IMR-90 (cell line): ENCODE data around the gene OPCML. TPM values are rescaled to one million over a fixed set of nuclear protein-coding genes. Genes with fewer than 3 reads are reported as not detected.

Source experiments
- ATAC-seq: fragments of 200-7000 bp; cut with Tn5 transposase; 2 replicates; pipeline ENCODE4 v1.9.1; 2020; ENCODE audit warnings: low read depth, mild to moderate bottlenecking, moderate library complexity
- BruUV-seq: library from RNA; stranded (reverse); fragments of 400-500 nt; replicated peaks from 2 replicates; lab custom pipeline; 2021; lab: Mats Ljungman, UMichigan
- CTCF ChIA-PET: fragments of 300-600 bp; formaldehyde crosslinking; extraction: SDS; loops from one replicate; lab custom pipeline; 2021; ENCODE audit warnings: antibody characterized with exemption; lab: Yijun Ruan, JAX
- POLR2A ChIA-PET: fragments of 300-600 bp; sonication (Branson Sonifier 250); formaldehyde crosslinking; loops from one replicate; lab custom pipeline; 2022; ENCODE audit warnings: antibody characterized with exemption; ENCODE audit not compliant: unreplicated experiment; lab: Charles Lee
- DNase-seq: peaks from one replicate; pipeline ENCODE4 v3.0.0; 2013
- H2AFZ ChIP-seq: replicated peaks from 2 replicates; pipeline ENCODE3; 2013; ENCODE audit warnings: low read length, mild to moderate bottlenecking; ENCODE audit not compliant: poor library complexity
- H2AK5ac ChIP-seq: 2 replicates; pipeline ENCODE4 v1.6.1; 2013; ENCODE audit warnings: low read depth, low read length, inconsistent platforms
- H2AK9ac ChIP-seq: replicated peaks from 2 replicates; pipeline ENCODE3; 2013; ENCODE audit warnings: mild to moderate bottlenecking, low read depth, low read length, moderate library complexity; ENCODE audit not compliant: poor library complexity
- H2BK120ac ChIP-seq: 2 replicates; pipeline ENCODE4 v1.6.1; 2013; ENCODE audit warnings: low read depth, low read length, inconsistent platforms
- H2BK15ac ChIP-seq: 3 replicates; pipeline ENCODE4 v1.6.1; 2013; ENCODE audit warnings: low read depth, low read length, inconsistent platforms
- H2BK20ac ChIP-seq: 2 replicates; pipeline ENCODE4 v1.6.1; 2013; ENCODE audit warnings: low read depth, mild to moderate bottlenecking, inconsistent platforms, low read length, moderate library complexity
- H2BK5ac ChIP-seq: 2 replicates; pipeline ENCODE4 v1.6.1; 2013; ENCODE audit warnings: mild to moderate bottlenecking, low read depth, low read length, inconsistent platforms; ENCODE audit not compliant: poor library complexity, severe bottlenecking
- H3K14ac ChIP-seq: replicated peaks from 2 replicates; pipeline ENCODE4 v1.6.1; 2013; ENCODE audit warnings: low read depth, low read length, inconsistent platforms
- H3K18ac ChIP-seq: 2 replicates; pipeline ENCODE4 v1.6.1; 2013; ENCODE audit warnings: low read depth, low read length, control low read depth
- H3K23ac ChIP-seq: 2 replicates; pipeline ENCODE4 v1.6.1; 2013; ENCODE audit warnings: low read depth, low read length, inconsistent platforms
- H3K27ac ChIP-seq: 2 replicates; pipeline ENCODE4 v1.5.1; 2013; ENCODE audit warnings: mild to moderate bottlenecking, control low read depth, low read length; ENCODE audit not compliant: insufficient read depth
- H3K27me3 ChIP-seq: 2 replicates; pipeline ENCODE4 v1.6.1; 2013; ENCODE audit warnings: low read length; ENCODE audit not compliant: control insufficient read depth, insufficient read depth
- H3K36me3 ChIP-seq: 2 replicates; pipeline ENCODE4 v1.6.1; 2013; ENCODE audit warnings: low read length, mixed read lengths; ENCODE audit not compliant: control insufficient read depth, insufficient read depth
- H3K4ac ChIP-seq: 2 replicates; pipeline ENCODE4 v1.6.1; 2013; ENCODE audit warnings: low read depth, low read length, inconsistent platforms
- H3K4me1 ChIP-seq: 2 replicates; pipeline ENCODE4 v1.6.1; 2013; ENCODE audit warnings: low read length, mixed read lengths; ENCODE audit not compliant: control insufficient read depth, insufficient read depth
- H3K4me2 ChIP-seq: 2 replicates; pipeline ENCODE4 v1.6.1; 2013; ENCODE audit warnings: low read depth, mild to moderate bottlenecking, control low read depth, low read length, moderate library complexity
- H3K4me3 ChIP-seq: 2 replicates; pipeline ENCODE4 v1.5.1; 2013; ENCODE audit warnings: low read depth, mild to moderate bottlenecking, control low read depth, low read length, moderate library complexity; ENCODE audit not compliant: insufficient read depth
- H3K56ac ChIP-seq: 2 replicates; pipeline ENCODE4 v1.6.1; 2013; ENCODE audit warnings: low read length, inconsistent platforms; ENCODE audit not compliant: insufficient read depth; ENCODE audit errors: extremely low read depth
- H3K79me1 ChIP-seq, 2 experiments: 2 replicates each; pipeline ENCODE4 v1.6.1; 2013; ENCODE audit warnings: low read length in 2 of 2, inconsistent platforms in 1 of 2, low read depth in 1 of 2
- H3K9ac ChIP-seq: 2 replicates; pipeline ENCODE4 v1.6.1; 2013; ENCODE audit warnings: low read depth, low read length, control low read depth
- H3K9me1 ChIP-seq: 2 replicates; pipeline ENCODE4 v1.6.1; 2013; ENCODE audit warnings: low read length, inconsistent platforms; ENCODE audit not compliant: insufficient read depth
- H3K9me3 ChIP-seq: 2 replicates; pipeline ENCODE4 v1.6.1; 2013; ENCODE audit warnings: low read length; ENCODE audit not compliant: control insufficient read depth, insufficient read depth
- H4K20me1 ChIP-seq: 2 replicates; pipeline ENCODE4 v1.6.1; 2013; ENCODE audit warnings: low read length, inconsistent platforms; ENCODE audit not compliant: insufficient read depth
- H4K5ac ChIP-seq: 2 replicates; pipeline ENCODE4 v1.6.1; 2013; ENCODE audit warnings: mild to moderate bottlenecking, low read depth, low read length, control low read depth
- H4K8ac ChIP-seq, 2 experiments: 2 replicates each; pipeline ENCODE4 v1.6.1; 2013; ENCODE audit warnings: low read depth in 2 of 2, low read length in 2 of 2, control low read depth in 1 of 2, inconsistent platforms in 1 of 2
- H4K91ac ChIP-seq: 2 replicates; pipeline ENCODE4 v1.6.1; 2013; ENCODE audit warnings: low read depth, low read length, inconsistent platforms; ENCODE audit not compliant: insufficient read depth
- BHLHE40 ChIP-seq: fragments of 150-350 bp; IDR thresholded peaks from 2 replicates; pipeline ENCODE4 v1.6.1; 2016; ENCODE audit warnings: mild to moderate bottlenecking, low read depth, low read length
- CEBPB ChIP-seq: IDR thresholded peaks from 2 replicates; pipeline ENCODE4 v1.6.1; 2012; ENCODE audit warnings: low read depth, low read length, improper control_type of control experiment
- CHD1 ChIP-seq: IDR thresholded peaks from 2 replicates; pipeline ENCODE4 v1.6.1; 2012; ENCODE audit warnings: low read depth, low read length, improper control_type of control experiment
- FOS ChIP-seq: fragments of 150-350 bp; IDR thresholded peaks from 2 replicates; pipeline ENCODE4 v1.6.1; 2016; ENCODE audit warnings: low read depth, low read length
- MAFK ChIP-seq: IDR thresholded peaks from 2 replicates; pipeline ENCODE4 v1.6.1; 2012; ENCODE audit warnings: low read depth, low read length, improper control_type of control experiment
- MXI1 ChIP-seq: IDR thresholded peaks from 2 replicates; pipeline ENCODE4 v1.6.1; 2012; ENCODE audit warnings: low read depth, mild to moderate bottlenecking, low read length, moderate library complexity, borderline replicate concordance
- NFE2L2 ChIP-seq: fragments of 150-350 bp; IDR thresholded peaks from 2 replicates; pipeline ENCODE4 v1.6.1; 2016; ENCODE audit warnings: low read depth, mild to moderate bottlenecking, low read length
- POLR2A ChIP-seq: IDR thresholded peaks from 2 replicates; pipeline ENCODE4 v1.6.1; 2012; ENCODE audit warnings: mild to moderate bottlenecking, low read depth, low read length
- RAD21 ChIP-seq: IDR thresholded peaks from 2 replicates; pipeline ENCODE4 v1.6.1; 2012; ENCODE audit warnings: low read length, improper control_type of control experiment
- RCOR1 ChIP-seq: IDR thresholded peaks from 2 replicates; pipeline ENCODE4 v1.6.1; 2012; ENCODE audit warnings: mild to moderate bottlenecking, low read length, improper control_type of control experiment; ENCODE audit not compliant: insufficient replicate concordance
- RFX5 ChIP-seq: IDR thresholded peaks from 2 replicates; pipeline ENCODE4 v1.8.0; 2012; ENCODE audit warnings: low read depth, mild to moderate bottlenecking, low read length, moderate library complexity
- SMC3 ChIP-seq: fragments of 150-350 bp; IDR thresholded peaks from 2 replicates; pipeline ENCODE4 v1.6.1; 2016; ENCODE audit warnings: low read depth, mild to moderate bottlenecking, antibody characterized with exemption, low read length, moderate library complexity
- WGBS, 2 experiments: methylation state at CpG; one replicate each; pipeline versions ENCODE4 v1.1.5 to v1.1.7; 2013; ENCODE audit warnings: missing lambda C conversion rate in 2 of 2; ENCODE audit not compliant: insufficient read length in 1 of 2; ENCODE audit errors: extremely low coverage in 2 of 2; 5-methylcytosine and 5-hydroxymethylcytosine counted together
- dilution Hi-C: fragments of 300-500 bp; cut with HindIII; formaldehyde crosslinking; loops from one replicate; pipeline ENCODE4 v1.14.3; 2018; ENCODE audit warnings: low sequenced_read_pairs; ENCODE audit not compliant: unreplicated experiment
- in situ Hi-C: fragments of 300-500 bp; cut with MboI; formaldehyde crosslinking; loops from 3 replicates; pipeline ENCODE4 v1.14.3; 2019; ENCODE audit warnings: low sequenced_read_pairs, inconsistent platforms, mixed read lengths
- intact Hi-C: fragments of 100-400 bp; cut with micrococcal nuclease; formaldehyde crosslinking; loops from 2 replicates; pipeline ENCODE4 v1.10.0; 2022
- polyA plus RNA-seq, 3 experiments: library from polyadenylated mRNA; depleted of rRNA; stranded (reverse); fragments of >200 nt; gene quantifications; 2 replicates each; pipeline ENCODE4 v1.2.3, GENCODE V29; 2012; ENCODE audit warnings: low replicate concordance in 1 of 3
- total RNA-seq: library from RNA; depleted of rRNA; stranded (reverse); fragments of >200 nt; gene quantifications from 2 replicates; pipeline ENCODE4 v1.2.3, GENCODE V29; 2012
- TF ChIP-seq, protein P1 (sequence below): conservative IDR thresholded peaks from 2 replicates; pipeline ENCODE4 v1.5.1; 2012; ENCODE audit warnings: mild to moderate bottlenecking, low read depth, low read length, improper control_type of control experiment
- TF ChIP-seq, protein P2 (sequence below): fragments of 150-350 bp; IDR thresholded peaks from 2 replicates; pipeline ENCODE4 v1.6.1; 2017; ENCODE audit warnings: mild to moderate bottlenecking, antibody characterized with exemption, low read length, low read depth

OPCML gene
- total and polyA plus RNA-seq, 2 of the 4 experiments (the other 2 are of a cell fraction): under 0.01 to 2.6 TPM

DNA sequence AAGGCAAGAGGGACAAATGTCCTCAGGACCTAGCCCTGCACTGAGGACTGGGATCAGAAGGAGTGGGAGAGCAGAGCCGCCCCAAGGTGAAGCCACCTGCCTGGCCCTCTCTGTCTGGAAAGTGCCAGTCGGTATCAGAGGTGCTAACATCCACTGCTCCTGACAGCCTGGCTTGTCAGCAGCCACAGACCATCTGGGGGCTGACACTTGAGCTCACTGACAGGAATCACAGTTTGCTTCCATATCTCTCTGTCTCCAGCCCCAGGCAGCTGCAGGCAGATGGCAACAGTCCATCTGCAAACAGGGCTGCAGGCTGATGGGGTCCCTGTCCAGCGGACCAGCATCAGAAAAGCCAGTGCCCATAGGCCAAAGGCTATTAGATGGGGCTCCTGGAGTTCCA, 5.5 kb downstream of the OPCML start:
- H3K4me2 ChIP-seq: no peak overlapping the region
- WGBS, 2 experiments: no CpG with 5 or more reads among the region's 3 CpGs
- POLR2A ChIA-PET: no interaction called here
- CTCF ChIA-PET: no interaction called here
- no peak overlapping the region for H3K4me3 ChIP-seq
- no peak overlapping the region for H2BK5ac ChIP-seq
- H3K4me1 ChIP-seq: no peaks in the 10 kb centered on the region
- H3K56ac ChIP-seq: no peak overlapping the region
- intact Hi-C loops (no loop called here), dilution Hi-C loops (no loop called here), in situ Hi-C loops (no loop called here)
- TF ChIP-seq CEBPB (no peak), RFX5 (no peak), CHD1 (no peak), FOS (no peak), MAFK (no peak), RCOR1 (no peak), NFE2L2 (no peak), SMC3 (no peak), RAD21 (no peak), BHLHE40 (no peak), MXI1 (no peak), POLR2A (no peak)
- TF ChIP-seq, protein P1, sequence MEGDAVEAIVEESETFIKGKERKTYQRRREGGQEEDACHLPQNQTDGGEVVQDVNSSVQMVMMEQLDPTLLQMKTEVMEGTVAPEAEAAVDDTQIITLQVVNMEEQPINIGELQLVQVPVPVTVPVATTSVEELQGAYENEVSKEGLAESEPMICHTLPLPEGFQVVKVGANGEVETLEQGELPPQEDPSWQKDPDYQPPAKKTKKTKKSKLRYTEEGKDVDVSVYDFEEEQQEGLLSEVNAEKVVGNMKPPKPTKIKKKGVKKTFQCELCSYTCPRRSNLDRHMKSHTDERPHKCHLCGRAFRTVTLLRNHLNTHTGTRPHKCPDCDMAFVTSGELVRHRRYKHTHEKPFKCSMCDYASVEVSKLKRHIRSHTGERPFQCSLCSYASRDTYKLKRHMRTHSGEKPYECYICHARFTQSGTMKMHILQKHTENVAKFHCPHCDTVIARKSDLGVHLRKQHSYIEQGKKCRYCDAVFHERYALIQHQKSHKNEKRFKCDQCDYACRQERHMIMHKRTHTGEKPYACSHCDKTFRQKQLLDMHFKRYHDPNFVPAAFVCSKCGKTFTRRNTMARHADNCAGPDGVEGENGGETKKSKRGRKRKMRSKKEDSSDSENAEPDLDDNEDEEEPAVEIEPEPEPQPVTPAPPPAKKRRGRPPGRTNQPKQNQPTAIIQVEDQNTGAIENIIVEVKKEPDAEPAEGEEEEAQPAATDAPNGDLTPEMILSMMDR: no peak
- TF ChIP-seq, protein P2, sequence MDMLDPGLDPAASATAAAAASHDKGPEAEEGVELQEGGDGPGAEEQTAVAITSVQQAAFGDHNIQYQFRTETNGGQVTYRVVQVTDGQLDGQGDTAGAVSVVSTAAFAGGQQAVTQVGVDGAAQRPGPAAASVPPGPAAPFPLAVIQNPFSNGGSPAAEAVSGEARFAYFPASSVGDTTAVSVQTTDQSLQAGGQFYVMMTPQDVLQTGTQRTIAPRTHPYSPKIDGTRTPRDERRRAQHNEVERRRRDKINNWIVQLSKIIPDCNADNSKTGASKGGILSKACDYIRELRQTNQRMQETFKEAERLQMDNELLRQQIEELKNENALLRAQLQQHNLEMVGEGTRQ: no peak
- no peak overlapping the region for H2AK9ac ChIP-seq
- BruUV-seq: no TSS peak
- H3K9me3 ChIP-seq: peaks cover 59% of the 10 kb centered on the region
- no peak overlapping the region for H2BK15ac ChIP-seq
- no peak overlapping the region for H3K9ac ChIP-seq
- no peak overlapping the region for H2AFZ ChIP-seq
- H4K91ac ChIP-seq: no peak overlapping the region
- no peaks in the 10 kb centered on the region for H3K36me3 ChIP-seq
- ATAC-seq (no peak), DNase-seq (no peak)
- H3K79me1 ChIP-seq: no peaks in the 10 kb centered on the region
- H3K14ac ChIP-seq: no peak overlapping the region
- no peaks in the 10 kb centered on the region for H4K20me1 ChIP-seq
- no peak overlapping the region for H2BK20ac ChIP-seq
- H4K8ac ChIP-seq: no peak overlapping the region
- no peak overlapping the region for H2AK5ac ChIP-seq
- H4K5ac ChIP-seq: no peak overlapping the region
- H3K23ac ChIP-seq: no peak overlapping the region
- no peaks in the 10 kb centered on the region for H3K9me1 ChIP-seq
- H3K4ac ChIP-seq: no peak overlapping the region
- no peak overlapping the region for H3K18ac ChIP-seq
- no peak overlapping the region for H3K27ac ChIP-seq
- no peak overlapping the region for H2BK120ac ChIP-seq
- H3K27me3 ChIP-seq: no peaks in the 10 kb centered on the region
